LNCaP clone FGC (cell line): ENCODE results near the gene SDK2.

Source experiments
- DNase-seq: peaks from one replicate; pipeline ENCODE4 v3.0.0-alpha.2; 2011; ENCODE audit warnings: low read depth
- H3K4me3 ChIP-seq: 2 replicates; pipeline ENCODE4 v1.5.1; 2011; ENCODE audit warnings: mild to moderate bottlenecking, low read depth, low read length, control low read depth
- CTCF ChIP-seq: IDR thresholded peaks from 2 replicates; pipeline ENCODE4 v1.5.1; 2012; ENCODE audit warnings: mild to moderate bottlenecking; ENCODE audit not compliant: control insufficient read depth, insufficient read depth; ENCODE audit errors: extremely low read depth

The SDK2 gene

DNA sequence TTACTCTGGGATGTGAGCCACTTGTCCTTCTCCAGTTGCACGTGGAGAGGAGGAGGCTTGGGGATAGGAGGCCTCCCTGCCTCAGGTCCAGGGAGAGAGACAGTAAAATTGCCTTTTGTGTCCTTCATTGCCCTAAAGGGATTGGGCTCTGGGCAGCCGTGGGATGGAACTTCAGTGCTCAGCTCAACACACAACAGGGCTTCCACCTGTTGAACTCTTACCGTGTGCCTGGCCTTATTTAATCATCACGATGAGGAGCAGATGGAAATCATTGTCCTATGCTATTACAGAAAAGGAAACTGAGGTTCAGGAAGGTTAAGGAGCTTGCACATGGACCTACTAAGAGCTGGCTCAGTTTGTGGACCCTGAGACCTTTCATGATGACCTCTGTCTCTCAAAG is 240.0 kb downstream of the SDK2 start:
- DNase-seq = no peak
- H3K4me3 ChIP-seq = no peak overlapping the region
- TF ChIP-seq CTCF = no peak

DNA sequence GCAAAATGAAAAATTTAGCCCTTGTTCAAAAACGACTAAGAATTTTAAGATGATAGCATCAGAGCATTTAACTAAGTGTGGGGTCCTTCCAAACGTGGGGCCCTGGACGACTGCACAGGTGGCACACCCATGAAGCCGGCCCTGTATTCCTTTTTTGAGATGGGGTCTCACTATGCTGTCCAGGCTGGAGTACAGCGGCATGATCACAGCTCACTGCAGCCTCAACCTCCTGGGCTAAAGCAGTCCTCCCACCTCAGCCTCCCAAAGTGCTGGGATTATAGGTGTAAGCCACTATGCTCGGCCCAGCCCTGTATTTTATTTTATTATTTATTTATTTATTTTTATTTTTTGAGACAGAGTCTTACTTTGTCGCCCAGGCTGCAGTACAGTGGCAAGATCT is 241.8 kb downstream of the SDK2 start:
- TF ChIP-seq CTCF = no peak
- no peak overlapping the region for H3K4me3 ChIP-seq
- no peak for DNase-seq

- DNase-seq = no peak
- no peak overlapping the region for H3K4me3 ChIP-seq
- TF ChIP-seq CTCF = no peak
Observed at GRCh38 chr17:73401911-73402310, 242.3 kb downstream of the SDK2 start.

DNA sequence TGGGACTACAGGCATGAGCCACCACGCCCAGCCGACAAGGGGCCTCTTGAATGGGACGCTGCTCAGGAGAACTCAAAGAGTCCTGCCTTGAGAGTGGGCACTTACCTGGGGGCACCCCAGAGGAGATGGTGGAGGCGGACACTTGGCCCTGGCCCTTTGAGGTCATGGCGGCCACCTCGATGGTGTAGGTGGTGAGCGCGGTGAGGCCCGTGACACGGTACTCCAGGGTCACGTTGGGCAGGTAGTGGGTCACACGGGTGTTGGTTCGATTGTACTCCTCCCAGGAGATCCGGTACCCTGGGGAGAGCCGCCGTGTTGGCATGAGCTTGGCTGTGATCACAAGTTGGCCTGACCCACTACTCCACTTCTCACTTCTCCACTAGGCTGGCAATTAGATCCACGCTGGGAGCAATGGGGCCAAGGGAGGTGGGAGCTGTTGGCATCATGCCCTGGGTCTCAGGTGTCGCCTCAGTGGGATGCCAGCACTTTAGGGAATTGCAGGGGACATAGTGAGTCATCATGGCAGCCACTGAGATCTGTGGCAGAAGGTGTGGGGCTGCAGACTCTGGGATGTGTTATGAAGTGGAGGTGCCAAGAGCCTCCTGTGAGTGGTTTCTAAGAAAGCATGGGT is 243.2 kb downstream of the SDK2 start:
- TF ChIP-seq CTCF = no peak
- no peak for DNase-seq
- no peak overlapping the region for H3K4me3 ChIP-seq

GRCh38 chr17:73399056-73399455 is 245.2 kb downstream of the SDK2 start:
- DNase-seq = no peak
- no peak overlapping the region for H3K4me3 ChIP-seq
- TF ChIP-seq CTCF = no peak

DNA sequence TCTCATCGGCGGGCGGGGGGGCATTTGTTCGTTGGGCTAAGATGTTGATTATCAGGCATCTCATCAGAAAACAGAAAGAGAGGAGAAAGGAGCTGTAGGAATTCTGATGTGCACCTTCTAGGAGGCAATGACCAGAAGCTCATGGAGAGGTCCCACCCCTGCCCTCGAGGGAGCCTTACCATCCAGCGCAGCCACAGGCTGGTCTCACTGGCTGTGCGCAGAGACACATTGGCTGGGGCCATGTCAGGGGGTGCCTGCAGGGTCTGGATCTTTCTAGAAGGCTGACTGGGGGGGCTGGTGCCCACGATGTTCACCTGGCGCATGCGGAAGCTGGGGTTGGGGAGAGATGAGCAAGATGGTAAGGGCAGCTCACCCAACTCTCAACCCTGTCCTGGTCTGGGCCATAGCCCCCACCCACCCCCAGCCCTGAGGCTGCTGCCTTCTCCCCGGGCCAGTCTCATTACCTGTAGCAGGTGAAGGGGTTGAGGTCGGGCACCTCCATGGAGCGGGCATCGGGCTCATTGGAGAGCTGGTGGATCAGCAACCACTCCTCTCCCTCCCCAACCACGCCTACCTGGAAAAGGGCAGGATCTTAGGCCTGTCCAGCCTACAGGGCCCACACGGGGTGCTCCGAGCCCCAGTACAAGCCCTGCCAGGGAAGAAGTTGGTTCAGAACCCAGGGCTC is 246.2 kb downstream of the SDK2 start:
- no peak for DNase-seq
- no peak for TF ChIP-seq CTCF
- H3K4me3 ChIP-seq = no peak overlapping the region

- no peak overlapping the region for H3K4me3 ChIP-seq
- no peak for DNase-seq
- TF ChIP-seq CTCF = no peak
Observed at GRCh38 chr17:73397278-73397826, 246.9 kb downstream of the SDK2 start.
